HL-60 (cell line): Measurements from ENCODE around the gene ESPL1.

Experiments used
- CTCF ChIP-seq: IDR thresholded peaks from one replicate; pipeline ENCODE4 v1.5.1; 2011; ENCODE audit warnings: low read length, control low read depth, inconsistent platforms; ENCODE audit not compliant: insufficient read depth
- POLR2AphosphoS5 ChIP-seq: IDR thresholded peaks from 2 replicates; pipeline ENCODE4 v1.6.1; 2012; ENCODE audit warnings: low read depth

GRCh38 chr12:53330671-53331070 is 62.6 kb downstream of the ESPL1 start:
- TF ChIP-seq CTCF (no peak), POLR2AphosphoS5 (no peak)
